ENCODE results near the gene VPS18. TPM values are rescaled to one million over a fixed set of nuclear protein-coding genes. Genes with fewer than 3 reads are reported as not detected.

VPS18 gene
- total and polyA plus RNA-seq, 2 donors (not counting 3 experiments of a cell fraction or from before 2014, with no cell fraction given), result 29.3 to 32.8 TPM

DNA sequence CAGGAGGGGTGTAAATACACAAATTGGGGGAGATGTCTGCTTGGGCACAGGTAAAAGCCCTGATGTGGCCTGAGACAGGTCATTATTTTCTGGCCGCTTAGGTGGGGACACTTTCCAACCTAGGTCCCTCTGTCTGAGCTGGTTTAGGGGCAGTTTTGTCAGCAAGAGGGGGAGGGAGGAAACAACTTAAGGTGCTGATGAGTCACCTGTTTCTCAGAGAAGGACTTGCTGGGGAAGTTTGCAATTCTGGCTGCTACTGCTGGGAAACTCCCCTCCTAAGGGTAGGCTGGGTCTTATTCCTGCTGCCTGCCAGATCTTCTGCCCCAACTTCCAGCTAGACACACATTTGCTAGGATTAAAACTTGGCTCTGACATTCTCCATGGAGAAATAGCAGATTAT is 15.5 kb upstream of the VPS18 start:
- no TSS peak for BruUV-seq (replicated peaks)
- H3K4me1 ChIP-seq (ENCODE audit: control insufficient read depth, extremely low read depth, insufficient read depth, low read length), result no peaks in the 10 kb centered on the region
- intact Hi-C loops (cut with micrococcal nuclease) (no loop called here), dilution Hi-C loops (cut with MboI; ENCODE audit: extremely low pct_ligation_motif_present, low sequenced_read_pairs) (no loop called here)
- H2AFZ ChIP-seq (ENCODE audit: low read depth, low read length), result no peak overlapping the region
- no peaks in the 10 kb centered on the region for H3K36me3 ChIP-seq (ENCODE audit: control insufficient read depth in 2 of 2, extremely low read depth in 1 of 2, insufficient read depth in 2 of 2, low read length in 2 of 2)
- ChIA-PET CTCF (interaction anchor here (1.3 to 4.5 kb wide), 4 partner anchors 13 to 21 kb away, joined by 6 to 36 read pairs (median 12); partner anchors contain the start of gene VPS18), POLR2A (no interaction called here)
- FAIRE-seq, result no peak
- H3K27me3 ChIP-seq (ENCODE audit: control insufficient read depth in 2 of 2, insufficient read depth in 2 of 2, low read length in 2 of 2), result no peaks in the 10 kb centered on the region
- no peak for DNase-seq (ENCODE audit: low read depth, low spot score)
- no peaks in the 10 kb centered on the region for H4K20me1 ChIP-seq (replicated peaks; ENCODE audit: control insufficient read depth, extremely low read depth, insufficient read depth, low read length)
- no peak for TF ChIP-seq JUN (IDR thresholded peaks at IDR 0.05; ENCODE audit: borderline replicate concordance, insufficient read depth, insufficient read length, low read depth)
- TF ChIP-seq EZH2 (IDR thresholded peaks at IDR 0.05; ENCODE audit: borderline replicate concordance, low read depth, low read length, severe bottlenecking), result no peak
- TF ChIP-seq, protein P1, sequence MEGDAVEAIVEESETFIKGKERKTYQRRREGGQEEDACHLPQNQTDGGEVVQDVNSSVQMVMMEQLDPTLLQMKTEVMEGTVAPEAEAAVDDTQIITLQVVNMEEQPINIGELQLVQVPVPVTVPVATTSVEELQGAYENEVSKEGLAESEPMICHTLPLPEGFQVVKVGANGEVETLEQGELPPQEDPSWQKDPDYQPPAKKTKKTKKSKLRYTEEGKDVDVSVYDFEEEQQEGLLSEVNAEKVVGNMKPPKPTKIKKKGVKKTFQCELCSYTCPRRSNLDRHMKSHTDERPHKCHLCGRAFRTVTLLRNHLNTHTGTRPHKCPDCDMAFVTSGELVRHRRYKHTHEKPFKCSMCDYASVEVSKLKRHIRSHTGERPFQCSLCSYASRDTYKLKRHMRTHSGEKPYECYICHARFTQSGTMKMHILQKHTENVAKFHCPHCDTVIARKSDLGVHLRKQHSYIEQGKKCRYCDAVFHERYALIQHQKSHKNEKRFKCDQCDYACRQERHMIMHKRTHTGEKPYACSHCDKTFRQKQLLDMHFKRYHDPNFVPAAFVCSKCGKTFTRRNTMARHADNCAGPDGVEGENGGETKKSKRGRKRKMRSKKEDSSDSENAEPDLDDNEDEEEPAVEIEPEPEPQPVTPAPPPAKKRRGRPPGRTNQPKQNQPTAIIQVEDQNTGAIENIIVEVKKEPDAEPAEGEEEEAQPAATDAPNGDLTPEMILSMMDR (IDR thresholded peaks at IDR 0.05; ENCODE audit: extremely low read depth in 1 of 2, insufficient read depth in 1 of 2, low read depth in 1 of 2, low read length in 2 of 2), result no peak
- no peak for TF ChIP-seq GATA2 (IDR thresholded peaks at IDR 0.05; ENCODE audit: insufficient read depth, insufficient read length, low read depth, low read length)
- TF ChIP-seq, protein P2, sequence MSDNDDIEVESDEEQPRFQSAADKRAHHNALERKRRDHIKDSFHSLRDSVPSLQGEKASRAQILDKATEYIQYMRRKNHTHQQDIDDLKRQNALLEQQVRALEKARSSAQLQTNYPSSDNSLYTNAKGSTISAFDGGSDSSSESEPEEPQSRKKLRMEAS (IDR thresholded peaks at IDR 0.05; ENCODE audit: insufficient read depth, insufficient read length), result no peak
- TF ChIP-seq POLR2A (IDR thresholded peaks at IDR 0.05; ENCODE audit: low read depth, low read length), result no peak
- TF ChIP-seq POLR2AphosphoS5 (IDR thresholded peaks at IDR 0.05; ENCODE audit: insufficient read depth, low read depth, low read length), result no peak
- no peak for TF ChIP-seq MYC (IDR thresholded peaks at IDR 0.05; ENCODE audit: low read depth, low read length)
- no peak for TF ChIP-seq FOS (IDR thresholded peaks at IDR 0.05; ENCODE audit: borderline replicate concordance, insufficient read depth, low read length)
- H3K9me1 ChIP-seq (replicated peaks; ENCODE audit: control insufficient read depth, extremely low read depth, insufficient read depth, low read length), result no peaks in the 10 kb centered on the region
- H3K4me2 ChIP-seq (ENCODE audit: insufficient read depth, low read length), result no peak overlapping the region
- no peaks in the 10 kb centered on the region for H3K79me2 ChIP-seq (ENCODE audit: control insufficient read depth, insufficient read depth, low read length)
- H3K9ac ChIP-seq (replicated peaks; ENCODE audit: extremely low read depth, insufficient read depth, low read length), result no peak overlapping the region
- H3K27ac ChIP-seq (ENCODE audit: insufficient read depth, low read depth, low read length), result no peak overlapping the region
- no peak overlapping the region for H3K4me3 ChIP-seq (replicated peaks in 1 of 3; ENCODE audit: insufficient read depth in 1 of 3, low read depth in 1 of 3, low read length in 3 of 3)
- H3K9me3 ChIP-seq (replicated peaks; ENCODE audit: control insufficient read depth, insufficient read depth, low read length), result no peaks in the 10 kb centered on the region

Measured in endothelial cell of umbilical vein (primary cell).